Effector CD4-positive, alpha-beta T cell (primary cell): ENCODE data around the gene LMBR1L.
"Not testable (repeated sequence)": the region's sequence is repeated elsewhere in the genome, so short reads cannot be mapped to it uniquely, and the experiment has no call there.

Source experiments
- DNase-seq: peaks from one replicate; pipeline ENCODE4 v3.0.0-alpha.2; 2020
- total RNA-seq: gene quantifications from one replicate; lab custom pipeline; 2026; lab: John Stamatoyannopoulos, UW

LMBR1L gene
- total RNA-seq = 157 reads per million, percentile 89 among the genes with 10 or more reads in this experiment

GRCh38 chr12:49110464-49111155 is at the start of gene LMBR1L:
Gene LMBR1L, minus strand, starts transcription at chr12:49110847. Its CDS starts 292 bp downstream, at chr12:49110555.
- peak; percentile 95 for DNase-seq

GRCh38 chr12:49160399-49160798 is 49.8 kb upstream of the LMBR1L start:
- DNase-seq = no peak

GRCh38 chr12:49154221-49154620 is 43.6 kb upstream of the LMBR1L start:
- DNase-seq = no peak

GRCh38 chr12:49147384-49147783 is 36.7 kb upstream of the LMBR1L start:
- no peak for DNase-seq

- DNase-seq = no peak
These were observed 35.8 kb upstream of the LMBR1L start for GRCh38 chr12:49146406-49146805.

- no peak for DNase-seq
These were observed 33.7 kb upstream of the LMBR1L start for GRCh38 chr12:49144384-49144783.

GRCh38 chr12:49138999-49139398 is 28.4 kb upstream of the LMBR1L start:
- no peak for DNase-seq

GRCh38 chr12:49138587-49138986 is 27.9 kb upstream of the LMBR1L start:
- no peak for DNase-seq

- no peak for DNase-seq
These were observed 26.8 kb upstream of the LMBR1L start for GRCh38 chr12:49137476-49137875.

- not testable (repeated sequence) for DNase-seq
These were observed 26.4 kb upstream of the LMBR1L start for GRCh38 chr12:49136997-49137396.

GRCh38 chr12:49133590-49133989 is 22.9 kb upstream of the LMBR1L start:
- DNase-seq = no peak

GRCh38 chr12:49133014-49133413 is 22.4 kb upstream of the LMBR1L start:
- no peak for DNase-seq

GRCh38 chr12:49131894-49132461 is 21.3 kb upstream of the LMBR1L start:
- DNase-seq = no peak

- DNase-seq = peak; percentile 87
These were observed 20.6 kb upstream of the LMBR1L start, which contains the start of gene TUBA1B for GRCh38 chr12:49131051-49131893. Gene TUBA1B, minus strand, starts transcription at chr12:49131395. Its CDS starts 95 bp downstream, at chr12:49131300.

- DNase-seq = peak; percentile 89
These were observed 19.8 kb upstream of the LMBR1L start for GRCh38 chr12:49130151-49131050.

GRCh38 chr12:49129332-49130150 is 18.9 kb upstream of the LMBR1L start:
- no peak for DNase-seq

GRCh38 chr12:49127971-49128370 is 17.3 kb upstream of the LMBR1L start:
- DNase-seq = not testable (repeated sequence)

- DNase-seq = no peak
These were observed 16.5 kb upstream of the LMBR1L start for GRCh38 chr12:49126852-49127763.

GRCh38 chr12:49121047-49121696 is 10.5 kb upstream of the LMBR1L start:
- no peak for DNase-seq

GRCh38 chr12:49111206-49111605 is 559 bp upstream of the LMBR1L start:
- DNase-seq = no peak
